K562 (cell line): ENCODE measurements around the gene SSU72. TPM values are rescaled to one million over a fixed set of nuclear protein-coding genes. Genes with fewer than 3 reads are reported as not detected.
A peak's percentile ranks its signal among the peaks of the same experiment; 100 is the strongest.
"Not testable (repeated sequence)": the region's sequence is repeated elsewhere in the genome, so short reads cannot be mapped to it uniquely, and the experiment has no call there.

Source experiments
- ATF7 ChIP-seq: fragments of 450-650 bp; IDR thresholded peaks from 2 replicates; pipeline ENCODE4 v1.7.1; 2014; ENCODE audit warnings: mild to moderate bottlenecking, moderate library complexity
- EP400 ChIP-seq: fragments of 450-650 bp; IDR thresholded peaks from 2 replicates; pipeline ENCODE4 v1.6.1; 2017; ENCODE audit warnings: antibody characterized with exemption, mild to moderate bottlenecking, moderate library complexity
- NR2C1 ChIP-seq, 2 experiments: fragments of 450-650 bp; IDR thresholded peaks; 2 replicates each; pipeline ENCODE4 v1.6.1; 2017; ENCODE audit warnings: mild to moderate bottlenecking in 2 of 2, antibody characterized with exemption in 1 of 2, inconsistent platforms in 1 of 2, missing compliant biosample characterization in 1 of 2, missing genetic modification characterization in 1 of 2
- RAD51 ChIP-seq: fragments of 450-650 bp; IDR thresholded peaks from 2 replicates; pipeline ENCODE4 v1.7.1; 2016; ENCODE audit warnings: low read depth, mild to moderate bottlenecking, borderline replicate concordance
- TAF9B ChIP-seq: fragments of 450-650 bp; IDR thresholded peaks from 2 replicates; pipeline ENCODE4 v1.6.1; 2018; ENCODE audit warnings: mild to moderate bottlenecking; ENCODE audit not compliant: partially characterized antibody
- polyA plus RNA-seq, 8 experiments: library from polyadenylated mRNA; depleted of rRNA in 4 of 8; stranded (reverse) in 5 of 8; unstranded in 3 of 8; fragments of >200 nt; fragmentation: Nextera tagmentation in 2 of 8; fragmentation: Illumina TruSeq in 1 of 8; extraction: Ambion mirVana in 2 of 8; extraction: Trizol in 1 of 8; gene quantifications; 2 replicates each; pipeline versions ENCODE4 v1.2.1 to v1.2.3, GENCODE V29; 2011 to 2014; ENCODE audit warnings: inconsistent platforms in 1 of 8, missing spikeins in 1 of 8
- total RNA-seq, 7 experiments: library from RNA; depleted of rRNA in 6 of 7; stranded (reverse); fragments of >200 nt in 6 of 7; fragmentation: Illumina TruSeq in 2 of 7; extraction: Trizol in 2 of 7; gene quantifications; 2 replicates each; pipeline versions ENCODE4 v1.2.1 to v1.2.3, GENCODE V29; 2011 to 2021; ENCODE audit warnings: low replicate concordance in 1 of 7
- TF ChIP-seq, protein P1 (sequence below): fragments of 250-450 bp; sonication (Bioruptor Pico); IDR thresholded peaks from 2 replicates; pipeline ENCODE4 v1.9.0; 2021; ENCODE audit warnings: mild to moderate bottlenecking, inconsistent platforms
- TF ChIP-seq, protein P2 (sequence below): sonication (generic); formaldehyde crosslinking; IDR thresholded peaks from 2 replicates; pipeline ENCODE4 v1.5.0; 2020; ENCODE audit warnings: missing genetic modification reagents
- TF ChIP-seq, protein P3 (sequence below), 2 experiments: fragments of 450-650 bp in 1 of 2; sonication (generic) in 1 of 2; formaldehyde crosslinking in 1 of 2; IDR thresholded peaks; 2 replicates each; pipeline versions ENCODE4 v1.7.1 to v1.9.0; 2016 to 2022; ENCODE audit warnings: inconsistent platforms in 1 of 2, mild to moderate bottlenecking in 1 of 2, missing genetic modification reagents in 1 of 2
- TF ChIP-seq, protein P4 (sequence below), 3 experiments: fragments of 200-800 bp in 1 of 3; fragments of 250-450 bp in 1 of 3; fragments of 450-650 bp in 1 of 3; sonication (Bioruptor Pico) in 1 of 3; sonication (Bioruptor generic) in 1 of 3; formaldehyde crosslinking in 1 of 3; IDR thresholded peaks; 2 replicates each; pipeline versions ENCODE4 v1.6.1 to v1.8.0; 2016 to 2022; ENCODE audit warnings: mild to moderate bottlenecking in 2 of 3, missing genetic modification characterization in 2 of 3, missing compliant biosample characterization in 1 of 3, moderate library complexity in 1 of 3

SSU72 gene
- total and polyA plus RNA-seq, 9 of the 15 experiments (the other 6 are each of a cell fraction or from before 2014, with no cell fraction given), result 70.8 to 201 (median 94.6) TPM

DNA sequence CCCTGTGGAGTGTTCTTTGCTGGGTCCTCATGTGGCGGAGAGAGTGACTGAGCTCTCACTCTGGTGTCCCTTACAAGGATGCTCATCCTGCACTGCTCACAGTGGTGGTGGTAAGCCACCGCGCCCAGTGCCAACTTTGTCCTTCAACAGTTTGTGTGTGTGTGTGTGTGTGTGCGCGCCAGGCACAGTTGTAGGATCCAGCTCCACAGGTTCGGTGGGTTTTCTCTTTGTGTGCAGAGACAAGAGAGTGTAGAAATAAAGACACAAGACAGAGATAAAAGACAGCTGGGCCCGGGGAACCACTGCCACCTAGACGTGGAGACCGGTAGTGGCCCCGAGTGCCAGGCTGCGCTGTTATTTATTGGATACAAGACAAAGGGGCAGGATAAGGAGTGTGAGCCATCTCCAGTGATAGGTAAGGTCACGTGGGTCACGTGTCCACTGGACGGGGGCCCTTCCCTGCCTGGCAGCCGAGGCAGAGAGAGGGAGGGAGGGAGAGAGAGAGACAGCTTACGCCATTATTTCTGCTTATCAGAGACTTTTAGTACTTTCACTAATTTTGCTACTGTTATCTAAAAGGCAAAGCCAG lies 69.8 kb downstream of the SSU72 start (continued):
- TF ChIP-seq, protein P1, sequence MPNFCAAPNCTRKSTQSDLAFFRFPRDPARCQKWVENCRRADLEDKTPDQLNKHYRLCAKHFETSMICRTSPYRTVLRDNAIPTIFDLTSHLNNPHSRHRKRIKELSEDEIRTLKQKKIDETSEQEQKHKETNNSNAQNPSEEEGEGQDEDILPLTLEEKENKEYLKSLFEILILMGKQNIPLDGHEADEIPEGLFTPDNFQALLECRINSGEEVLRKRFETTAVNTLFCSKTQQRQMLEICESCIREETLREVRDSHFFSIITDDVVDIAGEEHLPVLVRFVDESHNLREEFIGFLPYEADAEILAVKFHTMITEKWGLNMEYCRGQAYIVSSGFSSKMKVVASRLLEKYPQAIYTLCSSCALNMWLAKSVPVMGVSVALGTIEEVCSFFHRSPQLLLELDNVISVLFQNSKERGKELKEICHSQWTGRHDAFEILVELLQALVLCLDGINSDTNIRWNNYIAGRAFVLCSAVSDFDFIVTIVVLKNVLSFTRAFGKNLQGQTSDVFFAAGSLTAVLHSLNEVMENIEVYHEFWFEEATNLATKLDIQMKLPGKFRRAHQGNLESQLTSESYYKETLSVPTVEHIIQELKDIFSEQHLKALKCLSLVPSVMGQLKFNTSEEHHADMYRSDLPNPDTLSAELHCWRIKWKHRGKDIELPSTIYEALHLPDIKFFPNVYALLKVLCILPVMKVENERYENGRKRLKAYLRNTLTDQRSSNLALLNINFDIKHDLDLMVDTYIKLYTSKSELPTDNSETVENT, result 0 out of 2 replicates have a peak, but pooled peaks have one; percentile 36
- TF ChIP-seq TAF9B (peak; percentile 43), NR2C1 (IDR thresholded peaks at IDR 0.05) (peak; percentile 58; the same call in 1 of the 2 replicates), ATF7 (peak; percentile 38; the same call in 1 of the 2 replicates), EP400 (peak; percentile 56; the same call in 1 of the 2 replicates), RAD51 (peak; percentile 96)
- TF ChIP-seq, protein P2, sequence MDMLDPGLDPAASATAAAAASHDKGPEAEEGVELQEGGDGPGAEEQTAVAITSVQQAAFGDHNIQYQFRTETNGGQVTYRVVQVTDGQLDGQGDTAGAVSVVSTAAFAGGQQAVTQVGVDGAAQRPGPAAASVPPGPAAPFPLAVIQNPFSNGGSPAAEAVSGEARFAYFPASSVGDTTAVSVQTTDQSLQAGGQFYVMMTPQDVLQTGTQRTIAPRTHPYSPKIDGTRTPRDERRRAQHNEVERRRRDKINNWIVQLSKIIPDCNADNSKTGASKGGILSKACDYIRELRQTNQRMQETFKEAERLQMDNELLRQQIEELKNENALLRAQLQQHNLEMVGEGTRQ (CRISPR knock-in tag), result peak; percentile 90
- TF ChIP-seq, protein P3, sequence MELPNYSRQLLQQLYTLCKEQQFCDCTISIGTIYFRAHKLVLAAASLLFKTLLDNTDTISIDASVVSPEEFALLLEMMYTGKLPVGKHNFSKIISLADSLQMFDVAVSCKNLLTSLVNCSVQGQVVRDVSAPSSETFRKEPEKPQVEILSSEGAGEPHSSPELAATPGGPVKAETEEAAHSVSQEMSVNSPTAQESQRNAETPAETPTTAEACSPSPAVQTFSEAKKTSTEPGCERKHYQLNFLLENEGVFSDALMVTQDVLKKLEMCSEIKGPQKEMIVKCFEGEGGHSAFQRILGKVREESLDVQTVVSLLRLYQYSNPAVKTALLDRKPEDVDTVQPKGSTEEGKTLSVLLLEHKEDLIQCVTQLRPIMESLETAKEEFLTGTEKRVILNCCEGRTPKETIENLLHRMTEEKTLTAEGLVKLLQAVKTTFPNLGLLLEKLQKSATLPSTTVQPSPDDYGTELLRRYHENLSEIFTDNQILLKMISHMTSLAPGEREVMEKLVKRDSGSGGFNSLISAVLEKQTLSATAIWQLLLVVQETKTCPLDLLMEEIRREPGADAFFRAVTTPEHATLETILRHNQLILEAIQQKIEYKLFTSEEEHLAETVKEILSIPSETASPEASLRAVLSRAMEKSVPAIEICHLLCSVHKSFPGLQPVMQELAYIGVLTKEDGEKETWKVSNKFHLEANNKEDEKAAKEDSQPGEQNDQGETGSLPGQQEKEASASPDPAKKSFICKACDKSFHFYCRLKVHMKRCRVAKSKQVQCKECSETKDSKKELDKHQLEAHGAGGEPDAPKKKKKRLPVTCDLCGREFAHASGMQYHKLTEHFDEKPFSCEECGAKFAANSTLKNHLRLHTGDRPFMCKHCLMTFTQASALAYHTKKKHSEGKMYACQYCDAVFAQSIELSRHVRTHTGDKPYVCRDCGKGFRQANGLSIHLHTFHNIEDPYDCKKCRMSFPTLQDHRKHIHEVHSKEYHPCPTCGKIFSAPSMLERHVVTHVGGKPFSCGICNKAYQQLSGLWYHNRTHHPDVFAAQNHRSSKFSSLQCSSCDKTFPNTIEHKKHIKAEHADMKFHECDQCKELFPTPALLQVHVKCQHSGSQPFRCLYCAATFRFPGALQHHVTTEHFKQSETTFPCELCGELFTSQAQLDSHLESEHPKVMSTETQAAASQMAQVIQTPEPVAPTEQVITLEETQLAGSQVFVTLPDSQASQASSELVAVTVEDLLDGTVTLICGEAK (IDR thresholded peaks at IDR 0.05), result not testable (repeated sequence)
- TF ChIP-seq, protein P3 (CRISPR knock-in tag; IDR thresholded peaks at IDR 0.05), result 0 out of 2 replicates have a peak, but pooled peaks have one; percentile 33
- TF ChIP-seq, protein P4, sequence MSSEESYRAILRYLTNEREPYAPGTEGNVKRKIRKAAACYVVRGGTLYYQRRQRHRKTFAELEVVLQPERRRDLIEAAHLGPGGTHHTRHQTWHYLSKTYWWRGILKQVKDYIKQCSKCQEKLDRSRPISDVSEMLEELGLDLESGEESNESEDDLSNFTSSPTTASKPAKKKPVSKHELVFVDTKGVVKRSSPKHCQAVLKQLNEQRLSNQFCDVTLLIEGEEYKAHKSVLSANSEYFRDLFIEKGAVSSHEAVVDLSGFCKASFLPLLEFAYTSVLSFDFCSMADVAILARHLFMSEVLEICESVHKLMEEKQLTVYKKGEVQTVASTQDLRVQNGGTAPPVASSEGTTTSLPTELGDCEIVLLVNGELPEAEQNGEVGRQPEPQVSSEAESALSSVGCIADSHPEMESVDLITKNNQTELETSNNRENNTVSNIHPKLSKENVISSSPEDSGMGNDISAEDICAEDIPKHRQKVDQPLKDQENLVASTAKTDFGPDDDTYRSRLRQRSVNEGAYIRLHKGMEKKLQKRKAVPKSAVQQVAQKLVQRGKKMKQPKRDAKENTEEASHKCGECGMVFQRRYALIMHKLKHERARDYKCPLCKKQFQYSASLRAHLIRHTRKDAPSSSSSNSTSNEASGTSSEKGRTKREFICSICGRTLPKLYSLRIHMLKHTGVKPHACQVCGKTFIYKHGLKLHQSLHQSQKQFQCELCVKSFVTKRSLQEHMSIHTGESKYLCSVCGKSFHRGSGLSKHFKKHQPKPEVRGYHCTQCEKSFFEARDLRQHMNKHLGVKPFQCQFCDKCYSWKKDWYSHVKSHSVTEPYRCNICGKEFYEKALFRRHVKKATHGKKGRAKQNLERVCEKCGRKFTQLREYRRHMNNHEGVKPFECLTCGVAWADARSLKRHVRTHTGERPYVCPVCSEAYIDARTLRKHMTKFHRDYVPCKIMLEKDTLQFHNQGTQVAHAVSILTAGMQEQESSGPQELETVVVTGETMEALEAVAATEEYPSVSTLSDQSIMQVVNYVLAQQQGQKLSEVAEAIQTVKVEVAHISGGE (CRISPR knock-in tag; IDR thresholded peaks at IDR 0.05), result peak in 1 of 3 experiments; percentile 79; a peak in 1 of 6 replicates
- not testable (repeated sequence) for TF ChIP-seq NR2C1 (tag; IDR thresholded peaks at IDR 0.05)
